HG03342 (cell line): ENCODE measurements around the gene VPREB3.

Source experiments
- ATAC-seq: cut with Tn5 transposase; IDR thresholded peaks from one replicate; pipeline ENCODE4 v1.9.1; 2021; ENCODE audit warnings: mild to moderate bottlenecking, moderate library complexity; ENCODE audit not compliant: unreplicated experiment

Gene VPREB3

GRCh38 chr22:23754220-23754919 lies at the start of gene VPREB3:
Gene VPREB3 (minus strand): TSS chr22:23754425. CDS start chr22:23754363, 62 bp downstream.
- no peak for ATAC-seq

- no peak for ATAC-seq
Measured at GRCh38 chr22:23803001-23803819, 49.0 kb upstream of the VPREB3 start.

GRCh38 chr22:23801886-23802377 lies 47.7 kb upstream of the VPREB3 start:
- no peak for ATAC-seq

GRCh38 chr22:23801238-23801821 lies 47.1 kb upstream of the VPREB3 start:
- ATAC-seq, result no peak

GRCh38 chr22:23800297-23801237 lies 46.3 kb upstream of the VPREB3 start:
- peak; percentile 63 for ATAC-seq

GRCh38 chr22:23796461-23796860 lies 42.2 kb upstream of the VPREB3 start:
- ATAC-seq, result no peak

GRCh38 chr22:23793326-23793725 lies 39.1 kb upstream of the VPREB3 start:
- ATAC-seq, result no peak

GRCh38 chr22:23791738-23792645 lies 37.8 kb upstream of the VPREB3 start:
- ATAC-seq, result no peak

GRCh38 chr22:23790819-23791737 lies 36.9 kb upstream of the VPREB3 start:
- ATAC-seq, result no peak

- no peak for ATAC-seq
Measured at GRCh38 chr22:23789638-23790037, 35.4 kb upstream of the VPREB3 start.

GRCh38 chr22:23789121-23789520 lies 34.9 kb upstream of the VPREB3 start:
- ATAC-seq, result no peak

- no peak for ATAC-seq
Measured at GRCh38 chr22:23787910-23788309, 33.7 kb upstream of the VPREB3 start.

- no peak for ATAC-seq
Measured at GRCh38 chr22:23787600-23787896, 33.3 kb upstream of the VPREB3 start.

GRCh38 chr22:23786752-23787599 lies 32.8 kb upstream of the VPREB3 start, which contains the start of gene SMARCB1:
Gene SMARCB1 (plus strand): TSS chr22:23786966. CDS start chr22:23787170, 204 bp downstream.
- ATAC-seq, result peak; percentile 70

- ATAC-seq, result no peak
Measured at GRCh38 chr22:23786261-23786710, 32.1 kb upstream of the VPREB3 start.

GRCh38 chr22:23784215-23784732 lies 30.0 kb upstream of the VPREB3 start:
- ATAC-seq, result no peak
